Activated CD4-positive, alpha-beta T cell treated with anti-CD3 and anti-CD28 coated beads for 36 hours (primary cell): ENCODE data around the gene TCF3. TPM values are rescaled to one million over a fixed set of nuclear protein-coding genes. Genes with fewer than 3 reads are reported as not detected.
"Not testable (repeated sequence)": the region's sequence is repeated elsewhere in the genome, so short reads cannot be mapped to it uniquely, and the experiment has no call there.

Source experiments
- ATAC-seq: fragments of 200-7000 bp; cut with Tn5 transposase; one replicate; pipeline ENCODE4 v1.10.0; 2021; ENCODE audit warnings: mild to moderate bottlenecking, moderate library complexity
- CTCF ChIA-PET: fragments of 350-600 bp; sonication (Branson Sonifier 250); formaldehyde crosslinking; loops from one replicate; lab custom pipeline; 2021; ENCODE audit warnings: antibody characterized with exemption; lab: Charles Lee
- POLR2A ChIA-PET: fragments of 350-600 bp; sonication (Branson Sonifier 250); formaldehyde crosslinking; loops from one replicate; lab custom pipeline; 2021; ENCODE audit warnings: antibody characterized with exemption, inconsistent platforms; lab: Charles Lee
- DNase-seq: peaks from one replicate; pipeline ENCODE4 v3.0.0-alpha.2; 2020
- H3K27ac Mint-ChIP-seq: one replicate; pipeline ENCODE4 v1.8.0; 2021; ENCODE audit warnings: mixed read lengths
- H3K27me3 Mint-ChIP-seq: one replicate; pipeline ENCODE4 v1.8.0; 2021; ENCODE audit warnings: mixed read lengths
- H3K36me3 Mint-ChIP-seq: one replicate; pipeline ENCODE4 v1.8.0; 2021; ENCODE audit warnings: low read depth, mixed read lengths
- H3K4me1 Mint-ChIP-seq: one replicate; pipeline ENCODE4 v1.8.0; 2021; ENCODE audit warnings: mixed read lengths
- H3K4me3 Mint-ChIP-seq: one replicate; pipeline ENCODE4 v1.8.0; 2021; ENCODE audit warnings: mild to moderate bottlenecking, moderate library complexity, mixed read lengths
- H3K9me3 Mint-ChIP-seq: one replicate; pipeline ENCODE4 v1.8.0; 2021; ENCODE audit warnings: low read depth, mixed read lengths
- intact Hi-C, 2 experiments: fragments of 100-400 bp; cut with DNase I in 1 of 2; cut with micrococcal nuclease in 1 of 2; formaldehyde crosslinking; loops; one replicate each; pipeline versions ENCODE4 v1.14.2 to v1.15.1; 2022 to 2024; cut with DNase I, micrococcal nuclease
- total RNA-seq, 2 experiments: library from RNA; stranded (reverse); gene quantifications; one replicate each; pipeline ENCODE4 v1.2.3, GENCODE V29; 2021

TCF3 gene
- total RNA-seq, 2 experiments from 2014 or later = 115 to 133 TPM

GRCh38 chr19:1649706-1650649 is 2.4 kb downstream of the TCF3 start:
- ATAC-seq (no peak), DNase-seq (no peak)
- no peaks in the 10 kb centered on the region for H3K27me3 Mint-ChIP-seq
- peak overlapping the region; percentile 88 for H3K4me3 Mint-ChIP-seq
- CTCF ChIA-PET = interaction anchor here (0.6 to 1.2 kb wide), 2 partner anchors 25 to 44 kb away, joined by 4 to 6 read pairs; no protein-coding TSS in a partner anchor
- intact Hi-C loops = loop anchor here (5.0 kb wide), 2 partner anchors 58 to 968 kb away; partner anchors contain the start of gene MBD3 (in 1 of the 2)
- H3K4me1 Mint-ChIP-seq = peaks cover 32% of the 10 kb centered on the region
- POLR2A ChIA-PET = interaction anchor here (0.6 to 1.1 kb wide), 2 partner anchors 9 to 209 kb away, joined by 3 to 8 read pairs; no protein-coding TSS in a partner anchor
- H3K36me3 Mint-ChIP-seq = peaks cover 20% of the 10 kb centered on the region
- peak overlapping the region; percentile 43 for H3K27ac Mint-ChIP-seq
- H3K9me3 Mint-ChIP-seq = no peaks in the 10 kb centered on the region

GRCh38 chr19:1648920-1649541 is 3.4 kb downstream of the TCF3 start:
- DNase-seq = peak; percentile 55
- H3K27me3 Mint-ChIP-seq = no peaks in the 10 kb centered on the region

GRCh38 chr19:1648459-1648849 is 4.0 kb downstream of the TCF3 start:
- no peak overlapping the region for H3K4me3 Mint-ChIP-seq
- DNase-seq (no peak), ATAC-seq (no peak)
- H3K27ac Mint-ChIP-seq = no peak overlapping the region
- peaks cover 32% of the 10 kb centered on the region for H3K4me1 Mint-ChIP-seq
- ChIA-PET CTCF (no interaction called here), POLR2A (interaction anchor here (0.6 to 1.1 kb wide), 2 partner anchors 208 to 248 kb away, joined by 3 read pairs; no protein-coding TSS in a partner anchor)
- H3K27me3 Mint-ChIP-seq = no peaks in the 10 kb centered on the region
- H3K36me3 Mint-ChIP-seq = peaks cover 20% of the 10 kb centered on the region
- no peaks in the 10 kb centered on the region for H3K9me3 Mint-ChIP-seq
- intact Hi-C loops = no loop called here

More at GRCh38 chr19:1648920-1649541, 3.4 kb downstream of the TCF3 start:
- Mint-ChIP-seq H3K36me3 (peaks cover 20% of the 10 kb centered on the region), H3K27ac (no peak overlapping the region), H3K4me3 (no peak overlapping the region), H3K4me1 (peaks cover 32% of the 10 kb centered on the region), H3K9me3 (no peaks in the 10 kb centered on the region)
- POLR2A ChIA-PET = interaction anchor here (0.6 to 1.1 kb wide), 3 partner anchors 8 to 248 kb away, joined by 3 to 8 read pairs (median 3); no protein-coding TSS in a partner anchor
- CTCF ChIA-PET = interaction anchor here (1.2 kb wide), 1 partner anchor 43 kb away, joined by 6 read pairs; no protein-coding TSS in a partner anchor
- intact Hi-C loops = no loop called here
- no peak for ATAC-seq

GRCh38 chr19:1647501-1648458 is 4.6 kb downstream of the TCF3 start:
- ChIA-PET POLR2A (interaction anchor here (0.6 kb wide), 2 partner anchors 63 to 157 kb away, joined by 3 to 4 read pairs; partner anchors contain the start of gene REEP6), CTCF (no interaction called here)
- Mint-ChIP-seq H3K36me3 (peaks cover 23% of the 10 kb centered on the region), H3K4me1 (peaks cover 29% of the 10 kb centered on the region), H3K9me3 (no peaks in the 10 kb centered on the region), H3K4me3 (no peak overlapping the region), H3K27ac (no peak overlapping the region), H3K27me3 (no peaks in the 10 kb centered on the region)
- intact Hi-C loops = no loop called here
- no peak for ATAC-seq
- no peak for DNase-seq

GRCh38 chr19:1646659-1647453 is 5.6 kb downstream of the TCF3 start:
- ATAC-seq (no peak), DNase-seq (no peak)
- H3K27me3 Mint-ChIP-seq = no peaks in the 10 kb centered on the region
- peaks cover 31% of the 10 kb centered on the region for H3K4me1 Mint-ChIP-seq
- CTCF ChIA-PET = no interaction called here
- H3K9me3 Mint-ChIP-seq = no peaks in the 10 kb centered on the region
- POLR2A ChIA-PET = interaction anchor here (0.6 kb wide), 2 partner anchors 62 to 156 kb away, joined by 3 to 4 read pairs; partner anchors contain the start of gene REEP6
- no peak overlapping the region for H3K27ac Mint-ChIP-seq
- no peak overlapping the region for H3K4me3 Mint-ChIP-seq
- H3K36me3 Mint-ChIP-seq = peaks cover 31% of the 10 kb centered on the region
- intact Hi-C loops = no loop called here

GRCh38 chr19:1646149-1646548 is 6.3 kb downstream of the TCF3 start:
- CTCF ChIA-PET = no interaction called here
- DNase-seq = no peak
- POLR2A ChIA-PET = no interaction called here
- Mint-ChIP-seq H3K9me3 (no peaks in the 10 kb centered on the region), H3K27ac (no peak overlapping the region), H3K4me1 (peaks cover 29% of the 10 kb centered on the region), H3K4me3 (no peak overlapping the region), H3K27me3 (no peaks in the 10 kb centered on the region), H3K36me3 (peaks cover 33% of the 10 kb centered on the region)
- no peak for ATAC-seq
- intact Hi-C loops = no loop called here

GRCh38 chr19:1645299-1645698 is 7.1 kb downstream of the TCF3 start:
- H3K9me3 Mint-ChIP-seq = no peaks in the 10 kb centered on the region
- no peak overlapping the region for H3K4me3 Mint-ChIP-seq
- no peak for DNase-seq
- H3K27me3 Mint-ChIP-seq = no peaks in the 10 kb centered on the region
- peaks cover 22% of the 10 kb centered on the region for H3K4me1 Mint-ChIP-seq
- ChIA-PET POLR2A (no interaction called here), CTCF (no interaction called here)
- peaks cover 29% of the 10 kb centered on the region for H3K36me3 Mint-ChIP-seq
- no peak overlapping the region for H3K27ac Mint-ChIP-seq
- intact Hi-C loops = no loop called here
- no peak for ATAC-seq

- H3K27me3 Mint-ChIP-seq = no peaks in the 10 kb centered on the region
- H3K36me3 Mint-ChIP-seq = peaks cover 29% of the 10 kb centered on the region
- no peak for DNase-seq
- H3K9me3 Mint-ChIP-seq = no peaks in the 10 kb centered on the region
- CTCF ChIA-PET = interaction anchor here (1.0 kb wide), 1 partner anchor 27 kb away, joined by 3 read pairs; no protein-coding TSS in a partner anchor
- intact Hi-C loops = no loop called here
- no peak for ATAC-seq
- H3K27ac Mint-ChIP-seq = no peak overlapping the region
- H3K4me3 Mint-ChIP-seq = no peak overlapping the region
- POLR2A ChIA-PET = interaction anchor here (0.6 kb wide), 1 partner anchor 77 kb away, joined by 4 read pairs; no protein-coding TSS in a partner anchor
- H3K4me1 Mint-ChIP-seq = peaks cover 12% of the 10 kb centered on the region
Observed at GRCh38 chr19:1644070-1644469, 8.3 kb downstream of the TCF3 start.

- intact Hi-C loops, ATAC-seq, H3K27me3 Mint-ChIP-seq, H3K4me3 Mint-ChIP-seq, H3K9me3 Mint-ChIP-seq, DNase-seq, H3K4me1 Mint-ChIP-seq, H3K27ac Mint-ChIP-seq: not testable (repeated sequence)
- ChIA-PET POLR2A (interaction anchor here (0.6 kb wide), 1 partner anchor 9 kb away, joined by 8 read pairs; no protein-coding TSS in a partner anchor), CTCF (interaction anchor here (0.6 to 0.8 kb wide), 3 partner anchors 79 to 197 kb away, joined by 3 read pairs; no protein-coding TSS in a partner anchor)
- peaks cover 40% of the 10 kb centered on the region for H3K36me3 Mint-ChIP-seq
Observed at GRCh38 chr19:1640893-1641448, 11.4 kb downstream of the TCF3 start.
